OCI-LY1 (cell line): ENCODE measurements around the gene CRTC1.

Experiments
- H2AFZ ChIP-seq: fragments of 200-600 bp; sonication (generic), shearing (Covaris generic); 2 replicates; pipeline ENCODE4 v1.6.0; 2014; ENCODE audit warnings: antibody characterized with exemption, mild to moderate bottlenecking, low read length
- H3F3A ChIP-seq: fragments of 200-600 bp; sonication (generic), shearing (Covaris generic); 2 replicates; pipeline ENCODE4 v1.6.0; 2014; ENCODE audit warnings: mild to moderate bottlenecking, antibody characterized with exemption, low read length, moderate library complexity; ENCODE audit not compliant: insufficient read depth
- H3K27ac ChIP-seq: fragments of 200-600 bp; sonication (generic); 2 replicates; pipeline ENCODE4 v1.5.1; 2014; ENCODE audit warnings: low read length, mixed run types, mild to moderate bottlenecking, low read depth; ENCODE audit not compliant: poor library complexity, severe bottlenecking
- H3K27me3 ChIP-seq: fragments of 200-600 bp; sonication (generic); 2 replicates; pipeline ENCODE4 v1.6.0; 2014; ENCODE audit warnings: antibody characterized with exemption, mild to moderate bottlenecking, low read length, moderate library complexity; ENCODE audit not compliant: insufficient read depth
- H3K36me3 ChIP-seq: fragments of 200-600 bp; sonication (generic); 2 replicates; pipeline ENCODE4 v1.6.1; 2014; ENCODE audit warnings: mild to moderate bottlenecking, antibody characterized with exemption, low read length, moderate library complexity, mixed read lengths; ENCODE audit not compliant: insufficient read depth
- H3K4me1 ChIP-seq: fragments of 200-600 bp; sonication (generic); 2 replicates; pipeline ENCODE4 v1.5.1; 2014; ENCODE audit warnings: mild to moderate bottlenecking, low read length, moderate library complexity; ENCODE audit not compliant: insufficient read depth, severe bottlenecking
- H3K4me2 ChIP-seq: fragments of 200-600 bp; sonication (generic), shearing (Covaris generic); 2 replicates; pipeline ENCODE4 v1.6.1; 2014; ENCODE audit warnings: low read length
- H3K4me3 ChIP-seq: fragments of 200-600 bp; sonication (generic); 2 replicates; pipeline ENCODE4 v1.5.1; 2014; ENCODE audit warnings: low read length, low read depth, mild to moderate bottlenecking, mixed read lengths; ENCODE audit not compliant: poor library complexity, severe bottlenecking
- H3K79me2 ChIP-seq: fragments of 200-600 bp; shearing (Covaris generic); 2 replicates; pipeline ENCODE4 v1.6.1; 2016; ENCODE audit warnings: mixed run types, low read length, mixed read lengths; ENCODE audit not compliant: insufficient read depth
- H3K9ac ChIP-seq: fragments of 200-600 bp; sonication (generic), shearing (Covaris generic); 2 replicates; pipeline ENCODE4 v1.6.1; 2014; ENCODE audit warnings: mild to moderate bottlenecking, low read length, mixed read lengths
- H3K9me2 ChIP-seq: fragments of 200-600 bp; sonication (generic), shearing (Covaris generic); 2 replicates; pipeline ENCODE4 v1.6.1; 2014; ENCODE audit warnings: low read depth, mild to moderate bottlenecking, low read length, mixed read lengths
- H3K9me3 ChIP-seq: fragments of 200-600 bp; shearing (Covaris generic); 2 replicates; pipeline ENCODE4 v1.6.1; 2014; ENCODE audit warnings: low read length, mixed read lengths
- H4K20me1 ChIP-seq: fragments of 200-600 bp; sonication (generic), shearing (Covaris generic); 2 replicates; pipeline ENCODE4 v1.6.0; 2016; ENCODE audit warnings: mild to moderate bottlenecking, low read length; ENCODE audit not compliant: insufficient read depth
- EZH2 ChIP-seq: fragments of 200-600 bp; sonication (generic), shearing (Covaris generic); IDR thresholded peaks from 2 replicates; pipeline ENCODE4 v1.8.0; 2017; ENCODE audit warnings: borderline replicate concordance, mixed run types, mild to moderate bottlenecking, antibody characterized with exemption, low read length, moderate library complexity, mixed read lengths
- TF ChIP-seq, protein P1 (sequence below): fragments of 200-600 bp; sonication (generic), shearing (Covaris generic); IDR thresholded peaks from 2 replicates; pipeline ENCODE4 v1.5.1; 2017; ENCODE audit warnings: mild to moderate bottlenecking, antibody characterized with exemption, low read length, moderate library complexity, mixed read lengths

CRTC1 gene

DNA sequence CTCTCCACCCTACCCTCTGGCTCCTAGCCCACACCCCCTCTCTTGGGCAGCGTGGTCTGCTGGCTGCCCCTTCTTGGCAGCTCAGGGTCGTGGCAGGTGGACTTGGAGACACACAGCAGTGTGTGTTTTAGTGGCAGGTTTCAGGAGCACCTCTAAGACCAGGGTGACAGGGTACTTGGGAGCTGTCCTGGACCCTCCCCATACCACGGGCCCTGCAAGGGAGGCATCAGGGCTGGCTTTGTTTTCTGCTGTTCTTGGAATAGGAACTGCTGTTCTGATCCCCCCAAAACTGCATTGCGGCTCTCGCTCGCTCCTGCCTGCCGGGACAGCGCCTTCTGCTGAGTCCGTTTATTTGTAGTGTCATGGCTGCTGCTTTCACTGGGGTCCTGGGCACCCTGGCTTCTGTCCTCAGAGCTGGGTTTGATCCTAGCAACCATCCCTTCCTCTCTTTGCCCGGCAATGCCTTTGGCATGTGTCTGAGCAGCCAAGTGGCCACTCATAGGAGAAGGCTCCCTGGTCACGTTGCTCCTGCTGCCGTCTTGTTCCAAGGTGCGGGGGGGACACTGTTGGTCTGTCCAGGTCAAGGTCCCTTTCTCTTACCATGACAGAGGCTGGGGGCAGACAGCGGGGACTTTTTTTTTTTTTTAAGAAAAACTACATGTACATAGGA, 95.5 kb downstream of the CRTC1 start:
- TF ChIP-seq, protein P1, sequence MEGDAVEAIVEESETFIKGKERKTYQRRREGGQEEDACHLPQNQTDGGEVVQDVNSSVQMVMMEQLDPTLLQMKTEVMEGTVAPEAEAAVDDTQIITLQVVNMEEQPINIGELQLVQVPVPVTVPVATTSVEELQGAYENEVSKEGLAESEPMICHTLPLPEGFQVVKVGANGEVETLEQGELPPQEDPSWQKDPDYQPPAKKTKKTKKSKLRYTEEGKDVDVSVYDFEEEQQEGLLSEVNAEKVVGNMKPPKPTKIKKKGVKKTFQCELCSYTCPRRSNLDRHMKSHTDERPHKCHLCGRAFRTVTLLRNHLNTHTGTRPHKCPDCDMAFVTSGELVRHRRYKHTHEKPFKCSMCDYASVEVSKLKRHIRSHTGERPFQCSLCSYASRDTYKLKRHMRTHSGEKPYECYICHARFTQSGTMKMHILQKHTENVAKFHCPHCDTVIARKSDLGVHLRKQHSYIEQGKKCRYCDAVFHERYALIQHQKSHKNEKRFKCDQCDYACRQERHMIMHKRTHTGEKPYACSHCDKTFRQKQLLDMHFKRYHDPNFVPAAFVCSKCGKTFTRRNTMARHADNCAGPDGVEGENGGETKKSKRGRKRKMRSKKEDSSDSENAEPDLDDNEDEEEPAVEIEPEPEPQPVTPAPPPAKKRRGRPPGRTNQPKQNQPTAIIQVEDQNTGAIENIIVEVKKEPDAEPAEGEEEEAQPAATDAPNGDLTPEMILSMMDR: no peak
- TF ChIP-seq EZH2: no peak
- H3K9ac ChIP-seq: no peak overlapping the region
- H3K27me3 ChIP-seq: peaks cover 15% of the 10 kb centered on the region
- no peak overlapping the region for H3K4me2 ChIP-seq
- no peaks in the 10 kb centered on the region for H4K20me1 ChIP-seq
- no peaks in the 10 kb centered on the region for H3K9me3 ChIP-seq
- H3K27ac ChIP-seq: no peak overlapping the region
- H3K36me3 ChIP-seq: no peaks in the 10 kb centered on the region
- no peaks in the 10 kb centered on the region for H3K4me1 ChIP-seq
- no peaks in the 10 kb centered on the region for H3F3A ChIP-seq
- no peak overlapping the region for H3K4me3 ChIP-seq
- H3K79me2 ChIP-seq: no peaks in the 10 kb centered on the region
- H3K9me2 ChIP-seq: no peaks in the 10 kb centered on the region
- no peak overlapping the region for H2AFZ ChIP-seq

DNA sequence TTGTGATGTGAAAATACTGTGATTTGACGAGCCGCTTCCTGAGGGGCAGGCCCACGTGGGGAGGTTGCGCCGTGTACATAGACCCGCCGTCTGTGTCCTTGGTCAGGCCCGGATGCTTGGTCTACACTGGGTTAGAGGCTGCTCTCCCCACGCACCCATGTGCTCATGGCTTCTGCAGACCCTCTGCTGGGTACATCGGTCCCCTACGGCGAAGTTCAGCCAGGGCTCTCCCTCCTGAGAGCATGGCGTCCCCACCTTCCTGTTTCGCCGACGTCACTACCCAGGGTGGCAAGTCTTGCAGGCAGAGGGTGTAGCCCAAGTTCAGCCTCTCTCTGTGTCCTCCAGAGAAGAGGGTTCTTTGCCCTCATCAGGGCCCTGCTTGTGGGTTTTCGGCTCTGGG, 96.6 kb downstream of the CRTC1 start:
- H3K4me1 ChIP-seq: no peaks in the 10 kb centered on the region
- H3K4me2 ChIP-seq: no peak overlapping the region
- no peak overlapping the region for H3K9ac ChIP-seq
- H4K20me1 ChIP-seq: no peaks in the 10 kb centered on the region
- H3K36me3 ChIP-seq: no peaks in the 10 kb centered on the region
- H3K27ac ChIP-seq: no peak overlapping the region
- H3K79me2 ChIP-seq: no peaks in the 10 kb centered on the region
- no peak overlapping the region for H2AFZ ChIP-seq
- no peaks in the 10 kb centered on the region for H3F3A ChIP-seq
- no peak for TF ChIP-seq EZH2
- TF ChIP-seq, protein P1: no peak
- H3K9me2 ChIP-seq: no peaks in the 10 kb centered on the region
- H3K4me3 ChIP-seq: no peak overlapping the region
- H3K27me3 ChIP-seq: peaks cover 18% of the 10 kb centered on the region
- H3K9me3 ChIP-seq: no peaks in the 10 kb centered on the region

DNA sequence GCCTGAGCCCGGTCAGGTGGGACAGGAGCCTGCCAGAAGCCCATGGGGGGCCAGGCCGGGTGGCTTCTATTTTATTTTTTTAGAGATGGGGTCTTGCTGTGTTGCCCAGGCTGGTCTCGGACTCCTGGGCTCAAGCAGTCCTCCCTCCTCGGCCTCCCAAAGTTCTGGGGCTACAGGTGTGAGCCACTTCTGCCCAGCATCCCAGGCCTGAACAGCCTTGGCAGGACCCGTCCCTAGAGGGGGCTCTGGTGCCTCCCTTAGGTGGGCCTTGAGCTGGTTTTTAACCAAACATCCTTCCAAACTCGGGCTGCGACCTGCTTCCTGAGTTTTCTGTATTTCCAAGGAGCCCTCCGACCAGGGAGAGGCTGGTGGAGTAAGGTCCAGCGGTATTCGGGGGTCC, 97.2 kb downstream of the CRTC1 start:
- H3K9me2 ChIP-seq: no peaks in the 10 kb centered on the region
- no peaks in the 10 kb centered on the region for H3K36me3 ChIP-seq
- no peak overlapping the region for H3K9ac ChIP-seq
- no peak overlapping the region for H3K27ac ChIP-seq
- H3K4me3 ChIP-seq: no peak overlapping the region
- H3K4me1 ChIP-seq: no peaks in the 10 kb centered on the region
- TF ChIP-seq EZH2: no peak
- TF ChIP-seq, protein P1: peak; percentile 45
- H3F3A ChIP-seq: no peaks in the 10 kb centered on the region
- no peak overlapping the region for H2AFZ ChIP-seq
- no peak overlapping the region for H3K4me2 ChIP-seq
- H3K9me3 ChIP-seq: no peaks in the 10 kb centered on the region
- no peaks in the 10 kb centered on the region for H4K20me1 ChIP-seq
- peaks cover 18% of the 10 kb centered on the region for H3K27me3 ChIP-seq
- no peaks in the 10 kb centered on the region for H3K79me2 ChIP-seq
